ENCODE measurements around the gene UNC5A.

Gene UNC5A

GRCh38 chr5:176902911-176903664 lies 92.7 kb downstream of the UNC5A start:
- peaks cover 57% of the 10 kb centered on the region for H3K36me3 ChIP-seq (ENCODE audit: control insufficient read depth, insufficient read depth, low read length)
- 92 to 96% methylated on average over 2 to 4 of the region's 5 CpGs for WGBS, 2 experiments (ENCODE audit: insufficient coverage in 2 of 2)
- no peak overlapping the region for H3K4me3 ChIP-seq (ENCODE audit: extremely low read depth, insufficient read depth, low read length, poor library complexity, severe bottlenecking)
- no peak overlapping the region for H3K27ac ChIP-seq (ENCODE audit: low read depth, low read length, severe bottlenecking)
- no peaks in the 10 kb centered on the region for H3K9me3 ChIP-seq (ENCODE audit: control insufficient read depth, low read length)
- H3K4me1 ChIP-seq (ENCODE audit: control insufficient read depth, insufficient read depth, low read length, poor library complexity, severe bottlenecking), result peaks cover 10% of the 10 kb centered on the region

- Histone ChIP-seq H3K4me3 (ENCODE audit: extremely low read depth, insufficient read depth, low read length, poor library complexity, severe bottlenecking) (no peak overlapping the region), H3K36me3 (ENCODE audit: control insufficient read depth, insufficient read depth, low read length) (peaks cover 65% of the 10 kb centered on the region), H3K4me1 (ENCODE audit: control insufficient read depth, insufficient read depth, low read length, poor library complexity, severe bottlenecking) (peaks cover 10% of the 10 kb centered on the region), H3K27ac (ENCODE audit: low read depth, low read length, severe bottlenecking) (peak overlapping the region; percentile 36), H3K9me3 (ENCODE audit: control insufficient read depth, low read length) (no peaks in the 10 kb centered on the region)
- 89 to 95% methylated on average over 3 of the region's 3 CpGs for WGBS, 2 experiments (ENCODE audit: insufficient coverage in 2 of 2)
Observed at GRCh38 chr5:176904276-176904675, 93.9 kb downstream of the UNC5A start.

GRCh38 chr5:176906126-176906525 lies 95.8 kb downstream of the UNC5A start:
- Histone ChIP-seq H3K4me1 (ENCODE audit: control insufficient read depth, insufficient read depth, low read length, poor library complexity, severe bottlenecking) (peaks cover 10% of the 10 kb centered on the region), H3K9me3 (ENCODE audit: control insufficient read depth, low read length) (no peaks in the 10 kb centered on the region), H3K4me3 (ENCODE audit: extremely low read depth, insufficient read depth, low read length, poor library complexity, severe bottlenecking) (no peak overlapping the region), H3K36me3 (ENCODE audit: control insufficient read depth, insufficient read depth, low read length) (peaks cover 64% of the 10 kb centered on the region), H3K27ac (ENCODE audit: low read depth, low read length, severe bottlenecking) (no peak overlapping the region)
- 100% methylated on average over 1 of the region's 1 CpG; no CpG with 5 or more reads in 1 of the 2 experiments for WGBS, 2 experiments (ENCODE audit: insufficient coverage in 2 of 2)

- Histone ChIP-seq H3K4me1 (ENCODE audit: control insufficient read depth, insufficient read depth, low read length, poor library complexity, severe bottlenecking) (peaks cover 10% of the 10 kb centered on the region), H3K4me3 (ENCODE audit: extremely low read depth, insufficient read depth, low read length, poor library complexity, severe bottlenecking) (no peak overlapping the region), H3K9me3 (ENCODE audit: control insufficient read depth, low read length) (no peaks in the 10 kb centered on the region), H3K36me3 (ENCODE audit: control insufficient read depth, insufficient read depth, low read length) (peaks cover 65% of the 10 kb centered on the region), H3K27ac (ENCODE audit: low read depth, low read length, severe bottlenecking) (no peak overlapping the region)
- WGBS, 2 experiments (ENCODE audit: insufficient coverage in 2 of 2), result 97 to 100% methylated on average over 2 to 3 of the region's 3 CpGs
Observed at GRCh38 chr5:176906796-176907195, 96.4 kb downstream of the UNC5A start.

- Histone ChIP-seq H3K9me3 (ENCODE audit: control insufficient read depth, low read length) (no peaks in the 10 kb centered on the region), H3K36me3 (ENCODE audit: control insufficient read depth, insufficient read depth, low read length) (peaks cover 54% of the 10 kb centered on the region), H3K4me1 (ENCODE audit: control insufficient read depth, insufficient read depth, low read length, poor library complexity, severe bottlenecking) (peaks cover 5% of the 10 kb centered on the region), H3K4me3 (ENCODE audit: extremely low read depth, insufficient read depth, low read length, poor library complexity, severe bottlenecking) (no peak overlapping the region), H3K27ac (ENCODE audit: low read depth, low read length, severe bottlenecking) (no peak overlapping the region)
- 100% methylated on average over 1 of the region's 5 CpGs; no CpG with 5 or more reads in 1 of the 2 experiments for WGBS, 2 experiments (ENCODE audit: insufficient coverage in 2 of 2)
Observed at GRCh38 chr5:176908675-176909368, 98.5 kb downstream of the UNC5A start.

GRCh38 chr5:176912115-176912514 lies 101.8 kb downstream of the UNC5A start:
- H3K9me3 ChIP-seq (ENCODE audit: control insufficient read depth, low read length), result no peaks in the 10 kb centered on the region
- no peaks in the 10 kb centered on the region for H3K4me1 ChIP-seq (ENCODE audit: control insufficient read depth, insufficient read depth, low read length, poor library complexity, severe bottlenecking)
- WGBS, 2 experiments (ENCODE audit: insufficient coverage in 2 of 2), result 100% methylated on average over 2 of the region's 2 CpGs; no CpG with 5 or more reads in 1 of the 2 experiments
- H3K4me3 ChIP-seq (ENCODE audit: extremely low read depth, insufficient read depth, low read length, poor library complexity, severe bottlenecking), result no peak overlapping the region
- peaks cover 29% of the 10 kb centered on the region for H3K36me3 ChIP-seq (ENCODE audit: control insufficient read depth, insufficient read depth, low read length)
- peak overlapping the region; percentile 19 for H3K27ac ChIP-seq (ENCODE audit: low read depth, low read length, severe bottlenecking)

- no peaks in the 10 kb centered on the region for H3K9me3 ChIP-seq (ENCODE audit: control insufficient read depth, low read length)
- 100% methylated on average over 1 of the region's 2 CpGs; no CpG with 5 or more reads in 1 of the 2 experiments for WGBS, 2 experiments (ENCODE audit: insufficient coverage in 2 of 2)
- peaks cover 26% of the 10 kb centered on the region for H3K36me3 ChIP-seq (ENCODE audit: control insufficient read depth, insufficient read depth, low read length)
- H3K27ac ChIP-seq (ENCODE audit: low read depth, low read length, severe bottlenecking), result no peak overlapping the region
- H3K4me1 ChIP-seq (ENCODE audit: control insufficient read depth, insufficient read depth, low read length, poor library complexity, severe bottlenecking), result no peaks in the 10 kb centered on the region
- no peak overlapping the region for H3K4me3 ChIP-seq (ENCODE audit: extremely low read depth, insufficient read depth, low read length, poor library complexity, severe bottlenecking)
Observed at GRCh38 chr5:176915906-176916305, 105.5 kb downstream of the UNC5A start.

GRCh38 chr5:176916337-176916736 lies 106.0 kb downstream of the UNC5A start:
- Histone ChIP-seq H3K27ac (ENCODE audit: low read depth, low read length, severe bottlenecking) (no peak overlapping the region), H3K4me1 (ENCODE audit: control insufficient read depth, insufficient read depth, low read length, poor library complexity, severe bottlenecking) (no peaks in the 10 kb centered on the region), H3K4me3 (ENCODE audit: extremely low read depth, insufficient read depth, low read length, poor library complexity, severe bottlenecking) (no peak overlapping the region)

GRCh38 chr5:176918613-176919012 lies 108.3 kb downstream of the UNC5A start:
- Histone ChIP-seq H3K9me3 (ENCODE audit: control insufficient read depth, low read length) (no peaks in the 10 kb centered on the region), H3K36me3 (ENCODE audit: control insufficient read depth, insufficient read depth, low read length) (peaks cover 22% of the 10 kb centered on the region), H3K27ac (ENCODE audit: low read depth, low read length, severe bottlenecking) (no peak overlapping the region), H3K4me3 (ENCODE audit: extremely low read depth, insufficient read depth, low read length, poor library complexity, severe bottlenecking) (no peak overlapping the region), H3K4me1 (ENCODE audit: control insufficient read depth, insufficient read depth, low read length, poor library complexity, severe bottlenecking) (no peaks in the 10 kb centered on the region)
- 96 to 97% methylated on average over 6 of the region's 6 CpGs for WGBS, 2 experiments (ENCODE audit: insufficient coverage in 2 of 2)

More at GRCh38 chr5:176916337-176916736, 106.0 kb downstream of the UNC5A start:
- no peaks in the 10 kb centered on the region for H3K9me3 ChIP-seq (ENCODE audit: control insufficient read depth, low read length)
- peaks cover 26% of the 10 kb centered on the region for H3K36me3 ChIP-seq (ENCODE audit: control insufficient read depth, insufficient read depth, low read length)

- no peak overlapping the region for H3K27ac ChIP-seq (ENCODE audit: low read depth, low read length, severe bottlenecking)
- no peaks in the 10 kb centered on the region for H3K9me3 ChIP-seq (ENCODE audit: control insufficient read depth, low read length)
- H3K36me3 ChIP-seq (ENCODE audit: control insufficient read depth, insufficient read depth, low read length), result peaks cover 18% of the 10 kb centered on the region
- H3K4me3 ChIP-seq (ENCODE audit: extremely low read depth, insufficient read depth, low read length, poor library complexity, severe bottlenecking), result no peak overlapping the region
- no peaks in the 10 kb centered on the region for H3K4me1 ChIP-seq (ENCODE audit: control insufficient read depth, insufficient read depth, low read length, poor library complexity, severe bottlenecking)
- WGBS, 2 experiments (ENCODE audit: insufficient coverage in 2 of 2), result 83 to 92% methylated on average over 2 of the region's 3 CpGs
Observed at GRCh38 chr5:176921714-176922113, 111.4 kb downstream of the UNC5A start.

- Histone ChIP-seq H3K4me3 (ENCODE audit: extremely low read depth, insufficient read depth, low read length, poor library complexity, severe bottlenecking) (no peak overlapping the region), H3K27ac (ENCODE audit: low read depth, low read length, severe bottlenecking) (no peak overlapping the region), H3K9me3 (ENCODE audit: control insufficient read depth, low read length) (no peaks in the 10 kb centered on the region), H3K36me3 (ENCODE audit: control insufficient read depth, insufficient read depth, low read length) (peaks cover 20% of the 10 kb centered on the region), H3K4me1 (ENCODE audit: control insufficient read depth, insufficient read depth, low read length, poor library complexity, severe bottlenecking) (no peaks in the 10 kb centered on the region)
- 100% methylated on average over 1 of the region's 2 CpGs for WGBS, 2 experiments (ENCODE audit: insufficient coverage in 2 of 2)
Observed at GRCh38 chr5:176922817-176923216, 112.5 kb downstream of the UNC5A start.
